ENCODE data around the gene CST1.
"Not testable (repeated sequence)": the region's sequence is repeated elsewhere in the genome, so short reads cannot be mapped to it uniquely, and the experiment has no call there.

The CST1 gene

GRCh38 chr20:23723659-23724307 is 27.0 kb downstream of the CST1 start:
- H3K4me3 ChIP-seq (IDR thresholded peaks at IDR 0.05; ENCODE audit: insufficient read depth, low read depth, low read length); H3K4me1 ChIP-seq (ENCODE audit: low read depth, poor library complexity, severe bottlenecking); H3K36me3 ChIP-seq (ENCODE audit: insufficient read depth); H4K20me1 ChIP-seq (ENCODE audit: insufficient read depth); H3K27me3 ChIP-seq (ENCODE audit: insufficient read depth, low read depth); H2AFZ ChIP-seq (ENCODE audit: low read depth); H3K27ac ChIP-seq; H3K9ac ChIP-seq; H3K79me2 ChIP-seq (ENCODE audit: insufficient read depth, low read depth); H3K4me2 ChIP-seq: not testable (repeated sequence)
- TF ChIP-seq CTCF (conservative IDR thresholded peaks at IDR 0.05; ENCODE audit: low read depth, low read length): peak; percentile 26; the same call in 1 of the 2 replicates

GRCh38 chr20:23722851-23723250 is 27.9 kb downstream of the CST1 start:
- not testable (repeated sequence) for H3K4me3 ChIP-seq (IDR thresholded peaks at IDR 0.05; ENCODE audit: insufficient read depth, low read depth, low read length); H3K4me2 ChIP-seq; H3K9ac ChIP-seq; H3K4me1 ChIP-seq (ENCODE audit: low read depth, poor library complexity, severe bottlenecking); H3K27ac ChIP-seq; H4K20me1 ChIP-seq (ENCODE audit: insufficient read depth); H3K36me3 ChIP-seq (ENCODE audit: insufficient read depth); H3K79me2 ChIP-seq (ENCODE audit: insufficient read depth, low read depth); H2AFZ ChIP-seq (ENCODE audit: low read depth); H3K27me3 ChIP-seq (ENCODE audit: insufficient read depth, low read depth)

- H3K4me2 ChIP-seq: no peak overlapping the region
- no peaks in the 10 kb centered on the region for H3K4me1 ChIP-seq (ENCODE audit: low read depth, poor library complexity, severe bottlenecking)
- no peak overlapping the region for H3K27ac ChIP-seq
- TF ChIP-seq CTCF (conservative IDR thresholded peaks at IDR 0.05; ENCODE audit: low read depth, low read length): no peak
- no peaks in the 10 kb centered on the region for H3K27me3 ChIP-seq (ENCODE audit: insufficient read depth, low read depth)
- H3K36me3 ChIP-seq (ENCODE audit: insufficient read depth): no peaks in the 10 kb centered on the region
- H4K20me1 ChIP-seq (ENCODE audit: insufficient read depth): no peaks in the 10 kb centered on the region
- no peak overlapping the region for H2AFZ ChIP-seq (ENCODE audit: low read depth)
- no peak overlapping the region for H3K9ac ChIP-seq
- no peaks in the 10 kb centered on the region for H3K79me2 ChIP-seq (ENCODE audit: insufficient read depth, low read depth)
- no peak overlapping the region for H3K4me3 ChIP-seq (IDR thresholded peaks at IDR 0.05; ENCODE audit: insufficient read depth, low read depth, low read length)
Observed at GRCh38 chr20:23721962-23722361, 28.8 kb downstream of the CST1 start.

- H3K27me3 ChIP-seq (ENCODE audit: insufficient read depth, low read depth); H3K79me2 ChIP-seq (ENCODE audit: insufficient read depth, low read depth); H2AFZ ChIP-seq (ENCODE audit: low read depth); H3K36me3 ChIP-seq (ENCODE audit: insufficient read depth); H3K4me3 ChIP-seq (IDR thresholded peaks at IDR 0.05; ENCODE audit: insufficient read depth, low read depth, low read length); H3K9ac ChIP-seq; H3K4me2 ChIP-seq; H3K27ac ChIP-seq; H3K4me1 ChIP-seq (ENCODE audit: low read depth, poor library complexity, severe bottlenecking); H4K20me1 ChIP-seq (ENCODE audit: insufficient read depth): not testable (repeated sequence)
Observed at GRCh38 chr20:23719351-23719750, 31.4 kb downstream of the CST1 start.

GRCh38 chr20:23711778-23712177 is 39.0 kb downstream of the CST1 start:
- H3K4me3 ChIP-seq (IDR thresholded peaks at IDR 0.05; ENCODE audit: insufficient read depth, low read depth, low read length); H3K9ac ChIP-seq; H3K27ac ChIP-seq; H3K79me2 ChIP-seq (ENCODE audit: insufficient read depth, low read depth); H3K36me3 ChIP-seq (ENCODE audit: insufficient read depth); H2AFZ ChIP-seq (ENCODE audit: low read depth); H3K27me3 ChIP-seq (ENCODE audit: insufficient read depth, low read depth); H3K4me1 ChIP-seq (ENCODE audit: low read depth, poor library complexity, severe bottlenecking); H4K20me1 ChIP-seq (ENCODE audit: insufficient read depth); H3K4me2 ChIP-seq: not testable (repeated sequence)

GRCh38 chr20:23710771-23711170 is 40.0 kb downstream of the CST1 start:
- no peaks in the 10 kb centered on the region for H3K4me1 ChIP-seq (ENCODE audit: low read depth, poor library complexity, severe bottlenecking)
- no peaks in the 10 kb centered on the region for H3K27me3 ChIP-seq (ENCODE audit: insufficient read depth, low read depth)
- H3K27ac ChIP-seq: no peak overlapping the region
- H2AFZ ChIP-seq (ENCODE audit: low read depth): no peak overlapping the region
- H3K9ac ChIP-seq: no peak overlapping the region
- H3K4me3 ChIP-seq (IDR thresholded peaks at IDR 0.05; ENCODE audit: insufficient read depth, low read depth, low read length): no peak overlapping the region
- no peaks in the 10 kb centered on the region for H4K20me1 ChIP-seq (ENCODE audit: insufficient read depth)
- no peak for TF ChIP-seq CTCF (conservative IDR thresholded peaks at IDR 0.05; ENCODE audit: low read depth, low read length)
- H3K36me3 ChIP-seq (ENCODE audit: insufficient read depth): no peaks in the 10 kb centered on the region
- H3K79me2 ChIP-seq (ENCODE audit: insufficient read depth, low read depth): no peaks in the 10 kb centered on the region
- no peak overlapping the region for H3K4me2 ChIP-seq

Data from KMS-11 (cell line).